GM21723 (cell line): ENCODE measurements around the gene VPS29.
"Not testable (repeated sequence)": the region's sequence is repeated elsewhere in the genome, so short reads cannot be mapped to it uniquely, and the experiment has no call there.

ENCODE experiments used
- ATAC-seq: cut with Tn5 transposase; IDR thresholded peaks from one replicate; pipeline ENCODE4 v1.9.1; 2021; ENCODE audit warnings: mild to moderate bottlenecking, moderate library complexity; ENCODE audit not compliant: unreplicated experiment

VPS29 gene

DNA sequence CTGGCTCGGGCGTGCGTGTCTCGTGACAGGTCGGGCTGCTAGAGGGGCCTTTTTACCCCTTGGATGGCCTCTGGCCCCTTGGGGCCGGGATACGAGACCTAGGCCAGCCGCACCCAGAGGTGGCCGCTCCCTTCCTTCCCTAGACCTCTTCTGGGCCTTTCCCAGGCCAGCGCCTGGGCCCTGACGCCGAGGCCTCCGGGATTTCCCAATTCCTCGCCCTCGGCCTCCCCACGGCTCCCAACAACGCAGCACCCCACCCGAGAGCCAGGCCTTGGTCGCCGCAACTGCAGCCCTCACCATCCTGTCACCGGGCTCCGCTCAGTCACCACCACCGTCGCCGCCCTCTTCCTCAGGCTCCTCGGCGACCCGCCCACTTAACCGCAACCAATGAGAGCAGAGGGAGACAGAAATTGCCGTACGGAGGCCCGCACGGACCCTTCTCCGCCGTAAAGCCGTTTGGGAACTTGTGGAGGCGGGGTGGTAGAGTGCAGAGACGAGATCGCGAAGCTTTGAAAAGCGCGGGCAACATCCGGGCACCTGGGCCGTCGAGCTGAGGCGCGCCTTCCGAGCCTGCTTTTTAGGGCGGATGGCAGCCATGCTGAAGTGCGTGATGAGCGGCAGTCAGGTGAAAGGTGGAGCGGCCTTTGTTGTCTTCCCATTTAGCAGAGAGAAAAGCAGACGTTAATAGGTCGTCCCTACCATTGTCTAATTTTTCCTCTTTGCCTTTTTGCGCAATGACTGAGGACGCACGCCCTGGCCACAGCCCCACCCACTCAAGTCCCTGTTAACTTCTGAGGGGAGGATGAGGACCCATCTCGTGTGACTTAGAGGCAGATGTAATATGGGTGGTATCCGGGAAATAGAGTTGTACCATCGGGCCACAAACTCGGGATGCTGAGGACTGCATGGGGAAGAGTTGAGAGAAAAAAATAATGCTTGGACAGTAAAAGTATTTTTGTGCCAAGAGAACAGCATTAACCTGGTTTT lies at the start of gene VPS29, which contains the start of gene RAD9B:
VPS29 (minus strand) TSS at position 360 of the 987 bp plus-strand sequence; CDS start at position 300, 60 bp downstream.
RAD9B (plus strand) TSS at position 580 of the 987 bp plus-strand sequence; CDS start at position 587, 7 bp downstream.
- peak; percentile 90 for ATAC-seq

GRCh38 chr12:110550981-110551380 lies 49.1 kb upstream of the VPS29 start:
- ATAC-seq, result no peak

GRCh38 chr12:110549716-110550115 lies 47.8 kb upstream of the VPS29 start:
- no peak for ATAC-seq

DNA sequence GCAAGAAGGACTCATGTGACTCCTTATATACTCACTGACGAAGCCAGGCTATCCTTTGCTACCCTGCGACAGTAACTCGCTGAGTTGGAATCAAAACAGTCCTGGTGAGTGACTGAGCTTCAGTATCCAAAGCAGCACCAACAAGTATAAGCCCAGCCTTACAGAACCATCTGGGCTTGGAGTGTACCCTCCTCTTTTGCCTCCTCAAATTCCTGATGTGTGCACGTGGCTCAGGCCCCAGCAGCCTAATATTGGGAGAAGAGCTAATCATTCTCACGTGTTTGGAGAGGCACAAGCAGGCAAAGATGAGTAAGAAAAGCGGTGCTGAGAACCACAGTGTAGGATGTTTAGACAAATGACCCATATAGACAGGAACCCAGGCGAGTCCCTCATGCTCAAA lies 46.8 kb upstream of the VPS29 start:
- ATAC-seq, result no peak

GRCh38 chr12:110547090-110547489 lies 45.2 kb upstream of the VPS29 start:
- ATAC-seq, result no peak

- no peak for ATAC-seq
These were observed 44.4 kb upstream of the VPS29 start for GRCh38 chr12:110546339-110546738.

GRCh38 chr12:110545812-110546211 lies 43.9 kb upstream of the VPS29 start:
- no peak for ATAC-seq

DNA sequence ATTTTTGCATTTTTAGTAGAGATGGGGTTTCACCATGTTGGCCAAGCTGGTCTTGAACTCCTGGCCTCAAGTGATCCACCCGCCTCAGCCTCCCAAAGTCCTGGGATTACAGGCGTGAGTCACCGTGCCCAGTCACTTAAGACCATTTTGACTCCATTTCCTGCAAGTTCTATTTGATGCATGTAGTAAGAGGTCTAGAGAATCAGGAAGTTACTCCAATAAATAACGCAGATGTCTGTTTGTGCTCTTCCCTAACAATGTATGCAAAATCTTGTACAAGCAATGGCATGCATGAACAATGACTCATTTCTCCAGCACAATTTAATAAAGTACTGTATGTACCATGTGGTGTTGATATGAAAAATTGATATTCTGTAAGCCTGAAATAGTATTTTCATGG lies 43.3 kb upstream of the VPS29 start:
- ATAC-seq, result not testable (repeated sequence)

- ATAC-seq, result no peak
These were observed 42.1 kb upstream of the VPS29 start for GRCh38 chr12:110543965-110544364.

- no peak for ATAC-seq
These were observed 41.5 kb upstream of the VPS29 start for GRCh38 chr12:110543252-110543959.

GRCh38 chr12:110540048-110540447 lies 38.1 kb upstream of the VPS29 start:
- ATAC-seq, result no peak

- no peak for ATAC-seq
These were observed 37.1 kb upstream of the VPS29 start for GRCh38 chr12:110538869-110539622.

DNA sequence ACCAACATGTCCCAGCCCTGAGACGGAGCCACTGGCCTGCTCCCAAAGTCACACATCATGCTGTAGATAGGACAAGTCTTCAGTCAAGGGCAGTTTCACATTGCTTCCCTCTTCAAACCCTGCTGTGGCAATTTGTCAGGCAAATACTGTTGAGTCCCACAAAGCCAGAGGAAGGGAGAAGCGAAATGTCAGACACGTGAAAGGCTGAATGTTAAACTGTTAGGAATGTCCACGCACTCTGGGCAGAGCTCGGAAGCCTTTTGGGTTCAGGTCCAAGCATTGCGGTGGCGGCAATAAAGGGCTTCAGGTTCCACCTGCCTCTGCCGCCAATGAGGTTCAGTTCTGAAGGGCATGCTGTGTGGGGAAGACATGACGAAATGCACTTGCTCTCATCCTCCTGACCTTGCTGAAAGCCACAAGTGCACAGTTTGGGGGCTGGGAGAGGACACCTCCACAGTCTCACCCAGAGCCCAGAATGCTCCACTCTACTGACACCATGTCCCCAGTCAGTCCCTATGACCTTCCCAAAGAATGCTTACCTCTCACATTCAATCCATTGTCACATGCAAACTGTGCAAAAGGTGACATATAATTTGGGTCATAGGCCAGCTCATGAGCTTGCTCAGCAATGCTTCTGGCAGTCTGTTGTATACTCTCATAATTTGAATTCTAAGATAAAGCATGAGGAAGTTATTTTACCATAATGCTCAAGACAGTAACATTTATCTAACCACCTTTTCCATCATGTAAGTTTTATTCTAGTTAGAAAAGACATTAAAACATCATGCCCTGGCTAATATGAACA lies 35.9 kb upstream of the VPS29 start:
- no peak for ATAC-seq

GRCh38 chr12:110536834-110537604 lies 35.1 kb upstream of the VPS29 start:
- ATAC-seq, result no peak

GRCh38 chr12:110534811-110535210 lies 32.9 kb upstream of the VPS29 start:
- no peak for ATAC-seq

DNA sequence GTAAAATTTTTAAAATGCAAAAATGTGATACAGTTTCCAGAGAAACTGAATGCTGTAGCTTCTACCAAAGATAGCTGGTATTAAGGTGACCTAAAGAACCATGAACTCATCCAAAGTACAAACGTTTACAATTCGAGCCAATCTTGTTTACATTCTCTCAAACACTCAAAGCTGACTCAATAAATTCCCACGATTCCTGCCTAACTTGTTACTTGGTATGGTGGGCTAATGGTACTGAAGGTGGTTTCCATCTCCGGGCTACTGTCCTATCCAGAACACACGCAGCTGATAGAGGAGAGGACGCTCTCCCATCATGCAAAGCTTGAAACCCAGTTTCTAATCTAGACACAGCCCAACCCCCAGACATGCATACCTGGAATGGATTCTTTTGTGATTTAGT lies 31.7 kb upstream of the VPS29 start:
- no peak for ATAC-seq

DNA sequence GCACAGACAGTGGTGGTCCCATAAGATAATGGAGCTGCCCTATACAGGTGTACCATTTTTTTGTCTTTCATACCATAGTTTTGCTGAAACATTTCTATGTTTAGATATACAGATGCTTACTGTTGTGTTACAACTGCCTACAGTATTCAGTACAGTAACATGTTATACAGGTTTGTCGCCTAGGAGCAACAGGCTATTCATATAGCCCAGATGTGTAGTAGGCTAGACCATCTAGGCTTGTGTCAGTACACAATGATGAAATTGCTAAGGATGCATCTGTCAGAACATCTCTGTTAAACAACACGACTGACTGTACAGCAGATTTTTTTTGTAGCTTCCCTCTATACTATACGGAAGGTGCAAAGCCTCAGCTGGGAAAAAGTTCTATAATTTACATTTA lies 30.7 kb upstream of the VPS29 start:
- no peak for ATAC-seq

DNA sequence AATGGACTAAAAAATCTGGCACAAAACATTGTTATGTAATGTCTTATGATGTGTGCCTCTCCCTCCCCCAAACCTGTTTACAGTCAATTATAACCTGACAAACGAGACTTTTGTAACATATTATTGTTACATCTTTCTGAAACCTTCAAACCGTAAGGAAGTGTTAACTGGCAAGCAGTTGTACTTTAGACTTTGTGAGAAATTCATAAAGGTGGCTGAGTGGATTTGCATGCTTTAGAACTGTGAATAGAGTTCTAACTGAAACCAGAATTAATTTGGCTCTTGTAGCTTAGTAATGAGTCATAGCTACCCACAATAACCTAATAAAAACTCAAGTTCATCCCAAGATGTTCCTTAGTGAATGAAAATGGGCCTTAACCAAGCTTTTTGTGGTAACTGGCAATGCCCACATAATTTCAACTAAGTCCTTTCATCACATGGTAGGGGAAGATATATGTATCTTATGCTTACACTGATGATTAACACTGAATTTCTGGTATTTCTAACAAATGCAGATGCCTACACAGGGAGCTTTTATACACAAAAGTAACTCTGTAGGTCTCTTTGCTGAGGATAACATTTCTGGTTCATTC lies 29.9 kb upstream of the VPS29 start:
- peak; percentile 78 for ATAC-seq

DNA sequence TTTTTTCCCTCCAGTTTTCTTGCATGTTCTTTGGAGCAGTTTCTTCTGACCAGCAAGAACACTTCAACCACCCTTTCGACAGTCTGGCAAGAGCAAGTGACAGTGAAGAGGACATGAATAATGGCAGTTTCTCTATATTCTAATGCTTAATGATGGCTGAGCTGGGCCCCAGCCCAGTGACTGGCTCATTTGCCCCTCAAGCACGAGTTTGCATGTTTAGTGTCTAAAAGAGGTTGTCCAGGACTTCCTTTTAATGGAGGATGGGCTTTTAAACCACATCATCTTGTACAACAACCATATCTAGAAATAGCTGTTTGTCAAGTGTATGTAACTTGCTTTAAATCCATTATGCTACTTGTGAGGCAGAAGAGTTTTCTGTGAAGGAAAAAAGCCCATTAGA lies 28.6 kb upstream of the VPS29 start:
- ATAC-seq, result no peak
